HEK293T (cell line): Measurements from ENCODE around the gene CXXC5.

ENCODE experiments used
- CTCF ChIA-PET: fragments of 350-600 bp; formaldehyde crosslinking; extraction: SDS; loops from one replicate; lab custom pipeline; 2021; ENCODE audit warnings: antibody characterized with exemption, inconsistent platforms; lab: Yijun Ruan, JAX
- POLR2A ChIA-PET: fragments of 350-600 bp; formaldehyde crosslinking; extraction: SDS; loops from one replicate; lab custom pipeline; 2020; ENCODE audit warnings: antibody characterized with exemption, inconsistent platforms; lab: Yijun Ruan, JAX
- DNase-seq: peaks from one replicate; pipeline ENCODE4 v3.0.0; 2012; ENCODE audit warnings: mixed read lengths; ENCODE audit errors: extremely low spot score
- ARNT ChIP-seq: fragments of 450-650 bp; IDR thresholded peaks from 2 replicates; pipeline ENCODE4 v1.6.1; 2017; ENCODE audit warnings: mild to moderate bottlenecking
- BHLHE40 ChIP-seq: fragments of 450-650 bp; IDR thresholded peaks from 2 replicates; pipeline ENCODE4 v1.6.1; 2016; ENCODE audit warnings: mild to moderate bottlenecking, moderate library complexity, borderline replicate concordance
- CTBP1 ChIP-seq: fragments of 450-650 bp; IDR thresholded peaks from 2 replicates; pipeline ENCODE4 v1.6.1; 2016; ENCODE audit warnings: borderline replicate concordance
- ELF4 ChIP-seq: fragments of 450-650 bp; IDR thresholded peaks from 2 replicates; pipeline ENCODE4 v1.6.1; 2017; ENCODE audit warnings: antibody characterized with exemption
- FOXA1 ChIP-seq: fragments of 450-650 bp; IDR thresholded peaks from 2 replicates; pipeline ENCODE4 v1.6.1; 2016; ENCODE audit warnings: mild to moderate bottlenecking
- FOXK2 ChIP-seq: fragments of 450-650 bp; IDR thresholded peaks from 2 replicates; pipeline ENCODE4 v1.6.1; 2016; ENCODE audit warnings: mild to moderate bottlenecking
- FOXM1 ChIP-seq: fragments of 450-650 bp; IDR thresholded peaks from 2 replicates; pipeline ENCODE4 v1.6.1; 2017; ENCODE audit warnings: mild to moderate bottlenecking, borderline replicate concordance
- HDGF ChIP-seq: fragments of 450-650 bp; IDR thresholded peaks from 2 replicates; pipeline ENCODE4 v1.6.1; 2017; ENCODE audit warnings: antibody characterized with exemption, borderline replicate concordance
- L3MBTL2 ChIP-seq: fragments of 450-650 bp; conservative IDR thresholded peaks from 2 replicates; pipeline ENCODE4 v1.6.1; 2016; ENCODE audit warnings: mild to moderate bottlenecking
- LEF1 ChIP-seq: fragments of 450-650 bp; IDR thresholded peaks from 2 replicates; pipeline ENCODE4 v1.6.1; 2017; ENCODE audit warnings: mild to moderate bottlenecking, borderline replicate concordance
- NFRKB ChIP-seq: fragments of 450-650 bp; IDR thresholded peaks from 2 replicates; pipeline ENCODE4 v1.6.1; 2016; ENCODE audit warnings: mild to moderate bottlenecking, moderate library complexity
- SP1 ChIP-seq: fragments of 450-650 bp; IDR thresholded peaks from 2 replicates; pipeline ENCODE4 v1.6.1; 2017
- SUZ12 ChIP-seq: fragments of 450-650 bp; IDR thresholded peaks from 2 replicates; pipeline ENCODE4 v1.6.1; 2016; ENCODE audit warnings: mild to moderate bottlenecking
- TARDBP ChIP-seq: fragments of 450-650 bp; IDR thresholded peaks from 2 replicates; pipeline ENCODE4 v1.6.1; 2016
- ZNF384 ChIP-seq: fragments of 450-650 bp; IDR thresholded peaks from 2 replicates; pipeline ENCODE4 v1.6.1; 2016
- TF ChIP-seq, protein P1 (sequence below): fragments of 450-650 bp; IDR thresholded peaks from 2 replicates; pipeline ENCODE4 v1.6.1; 2016

Gene CXXC5

DNA sequence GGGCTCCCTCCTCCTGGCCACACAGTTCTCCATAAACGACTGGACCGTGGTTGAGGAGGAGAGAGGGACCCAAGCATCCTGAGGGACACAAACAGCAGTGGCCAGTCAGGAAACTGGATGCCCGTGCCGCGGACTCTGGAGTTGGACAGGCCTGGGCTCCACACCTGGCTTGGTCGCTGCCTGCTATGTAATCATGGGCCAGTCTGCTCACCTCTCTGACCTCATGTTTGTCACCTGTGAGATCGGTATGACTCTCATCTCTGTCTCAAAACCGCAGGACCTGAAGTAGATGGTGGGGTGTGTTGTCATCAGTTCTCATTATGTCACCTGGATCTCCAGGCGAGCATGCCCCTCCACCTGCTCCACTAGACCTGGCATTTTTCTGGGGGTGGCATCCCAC lies 14.5 kb downstream of the CXXC5 start:
- CTCF ChIA-PET = no interaction called here
- TF ChIP-seq CTBP1 (no peak), NFRKB (no peak), FOXK2 (no peak), ARNT (no peak), ELF4 (no peak), FOXA1 (no peak), LEF1 (no peak), TARDBP (no peak), HDGF (no peak), FOXM1 (no peak), L3MBTL2 (no peak), ZNF384 (no peak), SUZ12 (no peak), SP1 (no peak), BHLHE40 (no peak)
- TF ChIP-seq, protein P1, sequence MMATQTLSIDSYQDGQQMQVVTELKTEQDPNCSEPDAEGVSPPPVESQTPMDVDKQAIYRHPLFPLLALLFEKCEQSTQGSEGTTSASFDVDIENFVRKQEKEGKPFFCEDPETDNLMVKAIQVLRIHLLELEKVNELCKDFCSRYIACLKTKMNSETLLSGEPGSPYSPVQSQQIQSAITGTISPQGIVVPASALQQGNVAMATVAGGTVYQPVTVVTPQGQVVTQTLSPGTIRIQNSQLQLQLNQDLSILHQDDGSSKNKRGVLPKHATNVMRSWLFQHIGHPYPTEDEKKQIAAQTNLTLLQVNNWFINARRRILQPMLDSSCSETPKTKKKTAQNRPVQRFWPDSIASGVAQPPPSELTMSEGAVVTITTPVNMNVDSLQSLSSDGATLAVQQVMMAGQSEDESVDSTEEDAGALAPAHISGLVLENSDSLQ = no peak
- DNase-seq = no peak
- POLR2A ChIA-PET = no interaction called here

DNA sequence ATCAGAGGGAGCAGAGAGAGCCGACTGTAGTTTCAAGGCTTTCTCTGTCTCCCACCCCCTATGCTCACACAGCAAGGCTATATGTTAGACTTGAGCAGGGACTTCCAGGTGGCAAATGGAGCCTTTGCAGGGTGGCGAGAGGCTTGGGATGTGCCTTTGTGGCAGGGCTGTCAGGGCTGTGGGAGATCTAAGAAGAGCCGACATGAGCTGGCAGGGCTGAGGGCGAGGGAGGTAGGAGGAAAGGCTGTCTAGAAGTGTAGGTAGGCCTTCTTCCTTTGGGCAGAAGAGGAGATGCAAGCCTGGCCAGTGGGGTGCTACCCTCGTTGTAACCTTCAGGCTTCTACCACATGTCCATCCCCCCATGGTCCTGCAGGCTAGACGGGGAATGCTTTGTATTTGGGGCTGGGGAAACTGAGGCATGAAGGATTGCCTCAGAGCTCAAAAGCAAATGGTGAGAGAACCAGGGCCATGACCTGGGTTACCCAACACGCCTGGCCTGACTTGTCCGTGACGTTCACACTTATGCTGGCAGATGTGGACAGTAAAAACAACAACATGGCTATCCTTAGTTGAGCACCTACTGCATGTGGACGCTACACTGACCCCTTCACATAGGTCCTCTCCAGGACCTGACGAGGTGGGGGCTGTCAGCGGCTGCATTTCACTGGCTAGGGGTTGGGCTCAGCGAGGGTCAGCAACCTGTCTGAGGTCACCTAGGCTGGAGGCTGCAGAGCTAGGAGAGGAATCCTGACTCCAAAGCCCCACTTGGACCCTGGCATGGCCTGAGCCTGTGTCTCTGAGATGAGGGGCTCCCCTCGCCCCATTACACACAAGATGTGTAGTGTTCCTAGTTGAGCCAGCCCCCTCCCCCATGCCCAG lies 15.3 kb downstream of the CXXC5 start:
- DNase-seq = no peak
- TF ChIP-seq SUZ12 = no peak
- TF ChIP-seq ARNT = no peak
- no peak for TF ChIP-seq SP1
- TF ChIP-seq, protein P1 = no peak
- TF ChIP-seq CTBP1 = no peak
- TF ChIP-seq L3MBTL2 = no peak
- TF ChIP-seq ELF4 = no peak
- no peak for TF ChIP-seq LEF1
- no peak for TF ChIP-seq NFRKB
- TF ChIP-seq HDGF = no peak
- no peak for TF ChIP-seq FOXM1
- no peak for TF ChIP-seq ZNF384
- no peak for TF ChIP-seq FOXK2
- no peak for TF ChIP-seq FOXA1
- TF ChIP-seq BHLHE40 = no peak
- CTCF ChIA-PET = no interaction called here
- POLR2A ChIA-PET = no interaction called here

DNA sequence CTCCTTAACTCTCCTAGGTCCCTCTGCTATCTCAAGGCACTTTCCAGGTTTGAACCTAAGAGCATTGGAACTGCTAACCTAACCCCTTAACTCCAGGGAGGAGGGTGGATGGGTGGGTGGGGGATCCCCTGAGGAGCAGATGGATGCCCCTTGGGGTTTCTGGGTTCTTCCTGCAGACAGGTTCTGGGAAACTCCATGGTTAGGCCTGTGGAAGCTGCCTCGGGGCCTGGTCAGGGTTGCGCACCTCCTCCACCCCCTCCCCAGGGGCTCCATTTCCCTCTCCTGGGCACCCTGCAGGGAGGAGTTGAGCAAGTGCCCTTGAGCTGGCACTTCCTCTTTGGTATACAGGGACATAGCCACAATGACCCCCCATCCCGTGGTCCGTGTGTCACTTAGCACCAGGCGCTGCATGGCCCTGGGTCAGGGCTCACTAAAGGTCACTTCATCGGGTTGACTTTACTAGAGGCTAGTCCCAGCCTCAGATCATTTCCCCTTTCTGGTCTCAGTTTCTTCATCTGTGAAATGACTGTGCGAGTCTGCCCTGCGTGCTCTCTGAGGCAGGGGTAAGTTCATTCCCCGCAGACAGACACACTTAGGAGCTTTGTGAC lies 16.0 kb downstream of the CXXC5 start:
- ChIA-PET CTCF (no interaction called here), POLR2A (interaction anchor here (0.8 kb wide), 1 partner anchor 10 kb away, joined by 3 read pairs; no protein-coding TSS in a partner anchor)
- TF ChIP-seq FOXK2 (no peak), ZNF384 (no peak), FOXA1 (no peak)
- TF ChIP-seq, protein P1 = no peak
- no peak for DNase-seq

DNA sequence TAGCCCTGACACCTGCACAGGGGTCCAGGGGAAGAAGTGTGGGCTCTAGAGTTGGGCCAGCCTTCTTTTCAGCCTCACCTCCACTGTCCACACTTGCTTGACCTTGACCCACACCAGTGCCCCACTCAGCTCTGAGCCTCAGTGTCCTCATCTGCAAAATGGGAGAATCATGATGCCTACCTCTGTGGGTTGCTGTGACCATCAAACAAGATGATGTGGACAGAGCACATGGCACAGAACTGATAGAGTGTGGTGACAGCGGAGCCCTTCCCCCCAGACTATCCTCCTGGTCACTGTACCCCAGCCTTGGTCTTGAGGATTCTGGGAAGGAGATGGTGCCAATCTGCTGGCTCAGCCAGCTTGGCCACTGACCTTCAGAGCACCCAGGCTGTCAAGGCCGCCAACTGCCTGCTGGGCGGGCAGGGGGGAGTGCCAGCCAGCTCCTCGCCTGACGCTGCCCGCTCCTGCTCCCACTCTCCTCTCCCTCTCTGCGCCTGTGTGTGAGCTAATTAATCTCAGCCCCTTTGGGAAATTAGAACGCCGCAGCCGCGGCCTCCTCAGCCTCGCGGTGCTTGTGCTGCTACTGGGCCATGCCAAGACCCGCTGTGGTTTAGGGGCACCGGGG lies 16.7 kb downstream of the CXXC5 start:
- TF ChIP-seq FOXK2 = no peak
- no peak for TF ChIP-seq LEF1
- TF ChIP-seq FOXA1 = no peak
- no peak for TF ChIP-seq TARDBP
- no peak for TF ChIP-seq HDGF
- ChIA-PET CTCF (no interaction called here), POLR2A (interaction anchor here (0.8 kb wide), 1 partner anchor 10 kb away, joined by 3 read pairs; no protein-coding TSS in a partner anchor)
- DNase-seq = no peak

DNA sequence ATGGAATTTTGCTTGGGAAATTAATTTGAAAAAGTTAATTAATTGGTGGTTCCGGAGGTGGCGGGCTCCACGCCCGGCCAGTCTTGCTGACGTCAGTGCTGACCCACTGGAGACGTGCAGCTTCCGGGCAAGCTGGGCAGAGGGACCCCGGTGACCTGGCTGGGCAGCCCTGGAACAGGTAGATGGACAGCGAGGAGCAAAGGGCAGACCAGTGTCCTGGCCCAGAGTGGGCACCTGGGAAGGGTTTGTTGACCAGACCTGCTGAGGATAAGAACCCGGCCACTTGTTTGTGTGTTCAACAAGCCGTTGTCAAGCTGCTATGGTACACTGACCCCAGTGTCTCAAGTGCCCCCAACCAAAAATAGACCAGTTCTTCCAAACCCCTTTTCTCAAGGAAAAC lies 17.5 kb downstream of the CXXC5 start:
- DNase-seq = no peak
- TF ChIP-seq BHLHE40 = no peak
- TF ChIP-seq TARDBP = no peak
- TF ChIP-seq FOXM1 = no peak
- TF ChIP-seq ARNT = no peak
- TF ChIP-seq FOXK2 = no peak
- TF ChIP-seq CTBP1 = no peak
- no peak for TF ChIP-seq L3MBTL2
- no peak for TF ChIP-seq HDGF
- TF ChIP-seq, protein P1 = no peak
- no peak for TF ChIP-seq ELF4
- TF ChIP-seq SUZ12 = no peak
- ChIA-PET CTCF (no interaction called here), POLR2A (no interaction called here)
